ENCODE data around the gene RBM33.

RBM33 gene

DNA sequence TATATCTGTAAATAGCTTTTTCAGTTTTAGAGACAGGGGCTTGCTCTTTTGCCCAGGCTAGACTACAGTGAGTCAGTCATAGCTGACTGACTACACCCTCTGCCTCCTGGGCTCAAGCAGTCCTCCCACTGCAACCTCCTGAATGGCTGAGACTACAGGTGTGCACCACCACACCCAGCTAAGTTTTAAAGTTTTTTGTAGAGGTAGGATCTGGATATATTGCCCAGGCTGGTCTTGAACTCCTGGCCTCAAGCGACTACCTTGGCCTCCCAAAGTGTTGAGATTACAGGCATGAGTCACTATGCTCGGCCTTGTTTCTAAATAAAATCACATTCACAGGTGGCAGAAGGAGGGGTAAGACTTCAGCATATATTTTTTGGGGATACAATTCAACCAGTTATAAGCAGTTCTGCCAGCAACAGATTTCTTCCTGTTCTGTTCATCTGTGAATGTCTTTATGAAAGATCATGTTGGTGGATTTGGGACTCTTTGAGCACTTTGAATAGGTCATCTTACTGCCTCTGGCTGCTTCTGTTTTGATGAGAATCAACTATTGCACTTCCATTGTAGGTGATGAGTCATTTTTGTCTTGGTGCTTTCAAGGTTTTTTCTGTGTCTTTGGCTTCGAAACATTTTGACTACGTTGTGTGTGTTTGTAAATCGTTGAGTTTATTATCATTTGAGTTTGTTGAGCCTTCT is 15.7 kb downstream of the RBM33 start:
- no peak for DNase-seq (ENCODE audit: extremely low read depth in 1 of 2, low read depth in 1 of 2)

DNA sequence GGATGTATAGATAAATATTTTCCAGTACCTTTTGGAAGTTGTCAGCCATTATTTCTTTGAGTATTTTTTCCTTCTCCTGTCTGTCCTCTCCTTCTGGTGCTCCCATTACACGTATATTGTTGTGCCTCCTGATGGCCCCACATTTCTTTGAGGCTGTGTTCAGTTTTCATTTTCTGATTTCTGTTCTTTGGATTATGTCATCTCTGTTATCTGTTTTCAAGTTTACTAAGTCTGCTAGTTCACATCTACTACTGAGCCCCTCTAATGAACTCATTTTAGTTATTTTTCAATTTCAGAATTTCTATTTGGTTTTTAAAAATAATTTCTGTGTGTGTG is 16.3 kb downstream of the RBM33 start:
- DNase-seq (ENCODE audit: extremely low read depth in 1 of 2, low read depth in 1 of 2), result no peak

DNA sequence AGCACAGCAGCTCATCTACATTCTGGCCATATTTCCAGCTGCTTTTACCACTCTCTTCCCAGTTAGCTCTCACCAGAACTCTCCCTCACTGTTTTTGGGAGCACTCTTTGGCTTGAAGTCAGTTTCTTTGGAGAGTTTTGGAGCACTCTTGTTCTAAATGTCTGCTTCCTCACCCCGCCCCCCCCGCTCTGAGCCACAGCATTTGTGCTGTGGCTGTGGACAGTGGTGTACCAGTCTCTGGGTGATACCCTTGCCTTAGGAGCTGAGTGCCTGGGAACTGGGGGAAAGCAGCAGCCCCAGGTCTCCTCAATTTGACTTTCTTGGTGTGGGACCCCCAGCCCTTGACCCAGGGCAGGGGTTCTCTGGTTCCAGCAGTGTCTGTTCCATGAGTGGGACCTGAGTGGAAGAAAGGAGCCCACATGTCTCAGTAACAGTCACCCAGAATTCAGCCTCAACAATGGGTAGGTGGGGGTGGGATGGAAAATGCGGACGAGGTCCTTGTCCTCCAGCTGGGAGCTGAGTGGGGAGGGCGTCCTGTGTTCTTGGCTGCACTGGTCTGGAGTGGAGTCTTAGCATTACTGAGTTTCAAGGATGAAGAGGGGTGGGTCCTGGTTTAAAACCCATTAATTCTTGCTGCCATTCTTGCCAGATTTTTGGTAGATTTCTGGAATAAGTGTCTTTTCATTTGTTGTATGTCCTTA is 18.0 kb downstream of the RBM33 start:
- no peak for DNase-seq (ENCODE audit: extremely low read depth in 1 of 2, low read depth in 1 of 2)

DNA sequence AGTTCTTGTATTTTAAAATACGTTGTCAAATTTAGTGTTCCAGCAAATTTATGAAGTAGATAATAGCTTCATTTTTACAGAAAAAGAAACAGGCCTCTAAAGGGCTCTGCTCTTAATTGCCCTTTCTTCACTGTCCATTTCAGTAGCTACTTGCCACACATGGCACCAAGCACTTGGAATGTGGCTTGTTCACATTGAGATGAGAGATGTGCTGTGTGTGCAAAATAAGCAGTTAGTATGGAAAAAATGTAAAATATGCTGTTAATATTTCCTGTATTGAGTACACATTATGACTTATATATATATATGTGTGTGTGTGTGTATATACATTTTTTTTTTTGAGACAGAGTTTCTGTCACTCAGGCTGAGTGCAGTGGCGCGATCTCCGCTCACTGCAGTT is 19.5 kb downstream of the RBM33 start:
- DNase-seq (ENCODE audit: extremely low read depth in 1 of 2, low read depth in 1 of 2), result no peak

DNA sequence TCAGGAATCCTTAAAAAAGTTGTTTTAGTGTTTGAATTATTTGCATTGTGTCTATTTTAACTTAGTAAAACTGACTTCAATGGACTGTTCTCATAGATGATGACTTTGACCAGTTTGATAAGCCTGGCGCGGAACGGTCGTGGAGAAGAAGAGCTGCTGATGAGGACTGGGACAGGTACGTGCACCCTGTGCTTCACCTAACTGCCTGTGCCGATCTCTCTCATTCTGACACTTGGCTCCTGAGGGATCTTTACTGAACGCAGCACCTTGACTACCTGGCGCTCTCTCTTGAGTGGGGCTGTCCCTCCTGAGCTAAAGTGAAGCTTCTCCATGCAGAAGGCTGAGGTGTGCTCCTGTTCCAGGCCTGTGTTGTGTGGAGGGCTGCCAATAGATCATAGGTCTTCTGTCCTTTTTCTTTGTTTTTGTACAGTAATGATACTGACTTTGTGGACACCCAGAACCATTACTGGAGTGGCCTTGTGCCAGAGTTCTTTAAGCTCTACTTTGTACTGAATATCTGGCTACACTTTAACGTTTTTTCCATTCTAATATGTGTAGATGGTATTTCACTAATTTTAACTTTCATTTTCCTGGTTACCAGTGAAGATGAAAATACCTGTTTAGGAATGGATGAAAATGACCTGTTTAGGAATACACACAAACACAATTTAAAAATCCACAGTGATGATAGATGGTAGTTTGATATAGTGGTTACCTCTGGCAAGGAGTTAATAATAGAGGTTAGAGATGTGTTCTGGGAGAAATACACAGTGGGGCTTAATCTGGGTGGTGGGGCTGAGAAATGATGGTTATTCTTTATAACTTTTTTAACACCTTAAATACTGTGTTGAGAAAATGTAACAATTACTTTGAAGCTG is 20.9 kb downstream of the RBM33 start:
- DNase-seq (ENCODE audit: extremely low read depth in 1 of 2, low read depth in 1 of 2), result no peak

DNA sequence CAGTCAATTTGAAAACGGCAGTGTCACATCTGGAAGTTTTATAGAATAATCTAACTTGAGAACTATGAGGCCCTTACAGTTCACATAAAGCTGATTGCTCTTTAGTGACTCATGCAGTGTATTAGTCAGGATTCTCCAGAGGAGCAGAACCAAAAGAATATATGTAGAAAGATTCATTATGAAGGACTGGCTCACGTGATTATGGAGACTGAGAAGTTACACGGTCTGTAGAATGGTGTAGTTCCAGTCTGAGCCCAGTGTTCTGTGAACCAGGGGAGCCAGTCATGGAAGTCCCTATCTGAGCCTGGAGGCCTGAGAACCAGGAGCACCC is 21.5 kb downstream of the RBM33 start:
- DNase-seq (ENCODE audit: extremely low read depth in 1 of 2, low read depth in 1 of 2), result no peak

DNA sequence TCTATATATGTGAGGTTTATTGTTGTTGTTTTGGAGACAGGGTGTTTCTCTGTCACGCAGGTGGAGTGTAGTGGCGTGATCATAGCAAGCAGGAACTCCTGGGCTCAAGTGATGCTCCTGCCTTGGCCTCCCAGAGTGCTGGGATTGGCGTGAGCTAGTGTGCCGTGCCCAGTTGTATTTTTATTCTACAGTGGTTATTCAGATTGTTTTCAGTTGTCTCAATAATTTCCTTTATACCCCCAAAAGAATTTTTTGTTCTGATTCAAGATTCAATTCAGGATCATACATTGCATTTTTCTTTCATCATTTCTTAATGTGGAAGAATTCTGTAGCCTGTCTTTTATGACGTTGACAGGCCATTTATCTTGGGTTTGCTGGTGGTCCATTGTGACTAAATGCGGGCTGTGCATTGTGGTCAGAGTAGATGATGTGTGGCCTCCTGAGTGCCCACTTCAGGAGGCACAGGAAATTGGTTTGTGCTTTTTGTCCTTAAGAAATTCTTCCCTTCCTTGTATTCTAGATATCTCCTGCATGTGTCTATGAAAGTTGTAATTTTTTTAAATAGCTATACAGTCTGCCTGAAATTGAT is 22.9 kb downstream of the RBM33 start:
- DNase-seq (ENCODE audit: extremely low read depth in 1 of 2, low read depth in 1 of 2), result no peak

DNA sequence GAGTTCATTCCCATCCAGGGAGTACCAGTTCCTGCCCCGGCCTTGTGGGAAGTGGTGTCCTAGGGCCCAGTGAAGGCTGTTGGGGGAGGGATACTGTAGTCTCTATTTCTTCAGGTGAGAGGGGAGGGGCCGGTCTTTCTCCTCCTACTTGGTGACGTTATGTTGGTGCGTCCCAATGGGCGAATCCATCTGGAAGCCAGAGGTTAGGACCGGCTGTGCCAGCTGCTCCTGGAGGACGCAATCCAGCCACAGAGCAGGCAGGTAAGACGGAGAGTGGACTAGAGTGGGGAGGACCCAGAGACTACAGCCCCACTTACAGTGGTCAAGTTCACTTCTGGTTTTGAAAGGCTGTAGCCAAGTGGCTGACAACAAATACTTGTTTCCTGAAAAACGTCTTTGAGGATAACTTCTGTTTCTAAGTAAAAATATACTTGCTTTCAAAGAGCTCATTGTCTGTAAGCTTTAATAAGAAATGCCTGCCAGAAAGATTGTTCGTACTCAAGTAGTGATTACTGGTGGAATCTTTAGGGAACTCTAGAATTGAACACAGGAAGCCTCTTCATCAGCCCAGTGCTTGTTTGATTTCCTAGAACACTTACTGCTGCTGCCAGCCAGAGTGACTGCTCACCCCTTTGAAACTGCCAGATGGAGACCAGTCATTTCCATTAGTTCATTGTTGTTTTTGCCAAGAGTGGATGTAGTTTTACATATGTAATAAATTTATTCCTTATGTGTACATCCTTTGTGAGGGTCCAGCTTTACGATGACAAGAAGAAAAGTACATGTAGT is 25.4 kb downstream of the RBM33 start:
- DNase-seq (ENCODE audit: extremely low read depth in 1 of 2, low read depth in 1 of 2), result no peak

DNA sequence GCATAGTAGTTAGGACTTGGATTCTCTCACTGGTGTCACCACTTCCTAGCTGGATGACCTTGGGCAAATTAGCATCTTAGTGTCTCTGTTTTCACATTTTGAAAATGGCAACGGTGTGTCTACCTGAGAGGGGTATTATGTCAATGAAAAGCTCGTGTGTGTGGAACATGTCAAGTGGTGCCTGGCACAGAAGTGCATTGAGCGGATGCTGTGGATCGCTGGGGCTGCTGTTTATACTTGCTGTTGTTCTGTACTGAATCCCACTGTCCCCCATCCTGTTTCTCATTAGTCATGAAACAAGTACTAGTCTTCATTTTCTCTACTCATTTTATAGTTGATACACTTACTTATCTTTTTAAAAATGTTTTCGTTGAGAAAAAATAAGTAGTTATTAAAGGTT is 26.1 kb downstream of the RBM33 start:
- no peak for DNase-seq (ENCODE audit: extremely low read depth in 1 of 2, low read depth in 1 of 2)

DNA sequence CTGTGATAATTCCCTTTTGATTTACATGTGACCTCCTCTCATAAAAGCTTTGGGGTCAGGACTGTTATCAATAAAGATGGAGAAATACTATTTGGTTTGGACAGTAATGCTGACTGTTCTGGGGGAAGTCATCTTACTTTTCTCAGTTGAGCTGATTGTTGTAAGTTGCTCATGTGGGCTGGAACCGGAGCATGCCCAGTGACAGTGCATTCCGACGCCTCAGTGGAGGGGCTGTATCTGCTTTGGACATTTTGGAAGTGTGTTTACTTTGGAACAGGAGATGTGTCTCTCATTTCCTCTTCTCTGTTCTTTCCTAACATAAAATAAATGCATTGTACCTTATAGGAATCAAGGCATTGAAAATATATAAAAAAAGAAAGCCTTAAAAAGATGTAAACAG is 30.1 kb downstream of the RBM33 start:
- no peak for DNase-seq (ENCODE audit: extremely low read depth in 1 of 2, low read depth in 1 of 2)

DNA sequence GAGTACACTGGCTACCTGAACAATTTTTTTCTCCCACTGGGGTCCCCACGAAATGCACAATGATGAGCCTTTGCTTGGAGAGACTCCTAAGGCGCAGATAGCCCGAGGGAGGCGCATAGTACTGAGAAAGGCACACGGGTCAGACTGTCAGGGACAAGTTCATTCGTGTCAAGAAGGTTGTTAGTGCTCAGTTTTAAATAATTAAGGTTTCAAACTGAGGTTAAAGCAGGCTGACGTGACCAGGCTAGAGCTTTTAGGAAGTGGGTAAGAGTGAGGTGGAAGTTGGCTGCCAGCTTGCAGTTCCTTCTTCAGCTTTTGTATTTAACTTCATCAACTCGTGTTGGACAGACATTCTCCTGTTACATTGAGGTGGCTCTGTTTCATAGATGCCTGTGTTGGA is 31.6 kb downstream of the RBM33 start:
- DNase-seq (ENCODE audit: extremely low read depth in 1 of 2, low read depth in 1 of 2), result no peak

DNA sequence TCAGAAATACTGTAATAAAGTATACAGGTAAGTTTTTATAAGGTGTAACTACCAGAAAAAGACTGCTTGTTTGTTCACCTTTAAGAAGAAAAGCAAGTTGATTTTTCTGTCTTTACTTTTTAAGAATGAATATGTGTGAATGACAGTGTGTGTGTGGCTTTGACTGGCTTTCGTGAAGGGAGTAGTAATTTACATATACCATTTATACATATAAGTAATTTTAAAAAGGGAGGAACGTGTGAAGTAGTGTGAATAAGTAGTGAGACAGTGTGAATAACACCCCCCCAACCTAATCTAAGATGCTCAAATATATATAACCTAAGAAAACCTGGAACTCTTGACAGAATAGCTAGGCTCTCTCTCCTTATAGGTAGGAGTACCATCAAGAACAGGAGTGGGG is 33.2 kb downstream of the RBM33 start:
- DNase-seq (ENCODE audit: extremely low read depth in 1 of 2, low read depth in 1 of 2), result no peak

DNA sequence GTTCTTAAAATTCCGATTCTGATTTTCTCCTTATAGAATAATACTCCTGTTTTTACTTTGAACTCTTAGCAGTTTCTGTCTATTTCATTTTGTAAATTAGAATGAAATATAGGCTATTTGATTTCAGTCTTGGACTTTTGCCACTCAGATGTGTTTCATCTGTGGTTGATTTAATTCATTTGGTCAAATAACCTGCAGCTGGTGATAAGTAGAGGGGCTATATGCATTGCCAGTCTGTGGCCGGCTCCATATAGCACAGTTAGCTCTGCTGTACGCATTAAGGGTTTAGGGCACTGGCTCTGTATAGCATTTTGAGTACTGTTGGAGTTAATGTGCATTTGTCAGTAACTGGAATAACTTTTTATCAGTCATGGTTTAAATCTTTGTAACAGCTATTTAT is 35.7 kb downstream of the RBM33 start:
- DNase-seq (ENCODE audit: extremely low read depth in 1 of 2, low read depth in 1 of 2), result no peak

DNA sequence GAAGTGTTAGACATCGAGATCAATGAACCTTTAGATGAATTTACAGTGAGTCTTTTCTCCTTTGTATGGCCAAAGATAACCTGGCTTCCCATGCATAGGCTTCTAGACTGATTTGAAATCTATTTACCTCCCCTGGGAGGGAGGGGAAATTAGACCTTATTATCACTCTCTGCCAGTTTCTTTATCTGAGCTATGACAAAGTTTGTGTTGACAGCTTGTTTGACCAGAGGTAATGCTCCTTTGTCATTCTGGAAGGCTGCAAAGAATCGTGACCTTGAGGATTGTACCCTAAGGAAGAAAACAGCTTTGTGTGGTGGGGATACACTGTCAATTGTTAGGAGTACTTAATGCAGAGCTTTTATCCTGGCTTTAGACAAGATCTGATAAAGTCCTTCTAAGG is 36.4 kb downstream of the RBM33 start:
- DNase-seq (ENCODE audit: extremely low read depth in 1 of 2, low read depth in 1 of 2), result no peak

DNA sequence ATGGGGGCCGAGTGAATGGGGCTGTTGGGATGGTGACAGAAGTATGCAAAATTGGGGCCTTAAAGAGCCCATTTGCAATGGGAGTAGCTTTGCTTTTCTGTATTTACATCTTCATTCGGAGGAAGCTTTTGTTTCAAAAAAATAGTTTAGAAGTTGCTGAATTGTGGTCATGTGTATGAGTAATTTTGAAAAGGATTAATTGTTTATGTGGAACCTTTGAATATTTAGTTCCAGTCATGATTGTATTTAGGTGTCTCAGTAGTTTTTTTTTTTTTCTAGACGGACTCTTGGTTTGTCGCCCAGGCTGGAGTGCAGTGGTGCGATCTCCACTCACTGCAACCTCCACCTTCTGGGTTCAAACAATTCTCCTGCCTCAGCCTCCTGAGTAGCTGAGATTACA is 37.2 kb downstream of the RBM33 start:
- no peak for DNase-seq (ENCODE audit: extremely low read depth in 1 of 2, low read depth in 1 of 2)

DNA sequence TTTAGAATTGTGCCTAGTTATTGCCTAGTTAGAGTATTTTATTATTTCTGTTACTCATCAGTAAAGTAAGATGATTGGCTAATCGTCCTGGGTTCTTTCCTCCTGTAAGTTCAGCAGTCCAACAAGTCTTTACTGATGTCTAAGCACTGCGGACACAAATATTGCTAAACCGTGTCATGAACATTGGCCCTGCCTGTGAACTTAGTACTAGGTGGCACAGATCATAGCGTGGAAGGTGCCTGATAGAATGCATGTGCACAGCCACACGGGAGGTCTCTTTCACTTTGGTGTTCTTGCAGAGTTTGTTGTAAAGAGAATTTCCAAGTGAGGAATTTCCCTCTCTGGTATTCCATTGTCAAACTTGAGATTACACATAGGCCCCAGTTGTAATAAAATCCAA is 38.0 kb downstream of the RBM33 start:
- no peak for DNase-seq (ENCODE audit: extremely low read depth in 1 of 2, low read depth in 1 of 2)

DNA sequence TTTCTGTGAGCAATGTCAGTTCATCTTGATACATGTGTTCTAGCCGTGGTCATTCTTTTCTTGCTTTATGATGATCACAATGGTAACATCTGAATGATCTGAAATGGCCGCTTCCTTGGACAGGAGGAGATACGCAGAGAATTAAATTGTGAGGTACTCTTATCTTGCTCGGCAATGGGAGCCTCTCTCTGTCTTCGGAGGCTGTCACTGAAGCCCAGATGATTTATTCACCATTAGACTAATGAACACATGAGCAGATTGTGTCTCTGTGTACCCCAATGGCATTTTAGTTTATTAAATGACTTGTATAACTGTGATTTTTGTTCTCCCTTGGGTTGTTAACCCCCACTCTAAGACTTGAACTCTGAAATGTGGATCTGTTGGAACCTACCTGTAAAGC is 38.6 kb downstream of the RBM33 start:
- no peak for DNase-seq (ENCODE audit: extremely low read depth in 1 of 2, low read depth in 1 of 2)

DNA sequence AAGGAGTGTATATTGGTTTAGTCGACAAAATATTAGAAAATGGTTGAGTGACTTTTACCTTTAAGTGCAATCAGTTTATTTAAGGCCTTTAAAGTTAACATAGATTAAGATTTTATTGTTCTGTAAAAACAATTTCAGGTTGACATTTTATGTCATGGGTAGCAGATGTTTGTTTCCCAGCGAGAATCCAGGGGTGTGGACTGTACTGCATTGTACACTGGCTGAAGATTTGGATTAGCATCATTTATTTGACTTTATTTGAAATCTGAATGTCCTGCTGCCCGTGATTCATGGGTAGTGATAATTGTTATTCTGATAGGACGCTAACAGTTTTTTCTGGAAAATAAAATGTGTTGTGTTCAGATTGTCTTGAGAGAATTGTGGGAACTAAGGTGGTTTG is 39.3 kb downstream of the RBM33 start:
- no peak for DNase-seq (ENCODE audit: extremely low read depth in 1 of 2, low read depth in 1 of 2)

DNA sequence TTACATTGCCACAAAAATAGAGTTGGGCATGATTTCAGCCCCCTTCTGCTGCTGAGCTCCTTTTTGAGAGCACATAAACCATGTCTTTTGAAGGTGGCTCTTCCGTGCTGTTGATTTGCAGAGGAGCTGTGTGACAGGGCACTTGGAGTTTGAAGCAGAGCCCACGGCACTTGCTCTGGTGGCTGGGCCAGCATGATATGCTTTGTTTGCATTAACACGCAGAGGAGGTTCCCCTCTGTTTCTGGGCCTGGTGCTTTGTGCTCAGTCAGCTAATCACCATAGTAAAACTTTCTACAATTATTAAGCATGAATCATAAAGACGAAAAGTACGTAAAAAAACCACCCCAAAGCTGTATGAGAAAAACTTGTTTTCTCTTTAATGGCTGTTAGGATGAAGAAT is 40.1 kb downstream of the RBM33 start:
- DNase-seq (ENCODE audit: extremely low read depth in 1 of 2, low read depth in 1 of 2), result no peak

DNA sequence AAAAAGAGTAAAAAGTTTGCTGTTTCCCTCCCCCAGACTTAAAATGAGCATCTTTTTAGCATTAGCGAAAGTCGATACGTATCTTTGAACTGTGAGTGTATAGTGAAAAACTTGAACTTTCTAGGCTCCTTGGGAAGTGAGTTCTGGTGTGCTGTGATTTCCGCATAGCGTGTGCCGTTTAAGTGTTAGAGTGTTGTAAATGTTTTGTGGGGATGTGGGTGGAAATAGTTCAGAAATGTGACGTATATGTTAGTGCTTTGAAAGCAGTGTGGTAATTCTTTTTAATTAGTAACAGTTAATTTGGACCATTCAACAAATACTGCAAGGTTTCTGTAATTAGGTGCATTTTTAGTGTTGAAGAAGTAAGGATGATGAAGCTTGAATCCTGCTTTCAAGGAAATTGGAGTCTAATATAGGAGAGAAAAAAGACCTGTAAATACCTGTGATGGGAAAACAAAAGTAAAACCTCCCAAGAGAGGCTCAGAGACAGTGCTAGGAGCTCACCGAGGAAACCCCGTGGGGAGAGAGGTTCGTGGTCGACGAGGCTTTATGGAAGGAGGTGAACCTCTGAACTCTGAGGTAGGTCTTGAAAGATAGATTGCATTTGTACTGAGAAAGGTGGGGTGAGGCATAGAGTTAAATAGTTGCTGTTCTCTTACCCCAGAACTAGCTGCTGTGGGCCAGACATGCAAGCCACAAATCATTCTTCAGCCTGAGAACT is 40.8 kb downstream of the RBM33 start:
- peak in 1 of 2 donors; percentile 7 for DNase-seq (ENCODE audit: extremely low read depth in 1 of 2, low read depth in 1 of 2)
